GM21737 (cell line): ENCODE data around the gene NFATC3.

Experiments used
- ATAC-seq: cut with Tn5 transposase; IDR thresholded peaks from one replicate; pipeline ENCODE4 v1.9.1; 2021; ENCODE audit warnings: mild to moderate bottlenecking, moderate library complexity; ENCODE audit not compliant: unreplicated experiment

Gene NFATC3

GRCh38 chr16:68267612-68268405, 182.6 kb downstream of the NFATC3 start:
- no peak for ATAC-seq

GRCh38 chr16:68269793-68270192, 184.6 kb downstream of the NFATC3 start:
- no peak for ATAC-seq

- no peak for ATAC-seq
These were observed 185.2 kb downstream of the NFATC3 start for GRCh38 chr16:68270353-68270752.

- no peak for ATAC-seq
These were observed 187.5 kb downstream of the NFATC3 start for GRCh38 chr16:68272507-68273209.

- ATAC-seq: no peak
These were observed 188.3 kb downstream of the NFATC3 start for GRCh38 chr16:68273459-68273858.

GRCh38 chr16:68273896-68274295, 188.7 kb downstream of the NFATC3 start:
- ATAC-seq: no peak

- no peak for ATAC-seq
These were observed 189.3 kb downstream of the NFATC3 start for GRCh38 chr16:68274441-68274840.

GRCh38 chr16:68275611-68276191, 190.5 kb downstream of the NFATC3 start:
- peak; percentile 42 for ATAC-seq

GRCh38 chr16:68276223-68276622, 191.1 kb downstream of the NFATC3 start:
- no peak for ATAC-seq
